ENCODE data around the gene CMKLR1.
A peak's percentile ranks its signal among the peaks of the same experiment; 100 is the strongest.

The CMKLR1 gene

GRCh38 chr12:108316176-108317086 lies 22.7 kb downstream of the CMKLR1 start:
- DNase-seq (ENCODE audit: low read depth in 2 of 2) = no peak

DNA sequence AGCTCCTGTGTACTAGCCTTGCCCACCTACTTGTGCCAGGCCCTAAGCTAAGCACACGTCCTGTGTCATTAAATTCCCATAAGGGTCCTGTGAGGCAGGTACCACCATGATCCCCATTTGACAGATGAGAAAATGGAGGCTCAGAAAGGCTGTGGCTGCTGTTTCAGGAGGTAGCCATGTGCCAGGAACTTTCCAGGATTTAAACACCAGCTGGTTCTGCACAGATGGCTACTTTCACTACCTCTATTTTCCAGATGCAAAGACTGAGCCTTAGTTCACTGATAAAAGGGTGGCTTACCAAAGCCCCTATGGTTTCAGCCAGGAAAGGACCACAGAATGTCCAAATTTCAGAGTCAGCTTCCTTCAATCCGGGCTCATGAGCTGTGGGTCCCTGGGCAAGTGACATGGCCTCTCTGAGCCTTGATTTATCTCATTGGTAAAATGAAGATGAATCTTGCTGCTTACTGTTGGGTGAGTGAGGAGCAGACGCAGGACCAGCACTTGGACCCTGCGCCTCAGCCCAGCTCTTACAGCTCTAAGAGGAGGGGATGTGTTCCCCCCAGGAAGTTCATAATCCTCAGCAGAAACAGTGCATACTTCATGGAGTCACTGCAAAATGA lies 23.5 kb downstream of the CMKLR1 start:
- no peak for DNase-seq (ENCODE audit: low read depth in 2 of 2)

- no peak for DNase-seq (ENCODE audit: low read depth in 2 of 2)
Measured at GRCh38 chr12:108313606-108314351, 25.3 kb downstream of the CMKLR1 start.

- no peak for DNase-seq (ENCODE audit: low read depth in 2 of 2)
Measured at GRCh38 chr12:108313241-108313605, 25.9 kb downstream of the CMKLR1 start.

- no peak for DNase-seq (ENCODE audit: low read depth in 2 of 2)
Measured at GRCh38 chr12:108312693-108313189, 26.4 kb downstream of the CMKLR1 start.

GRCh38 chr12:108312073-108312659 lies 26.9 kb downstream of the CMKLR1 start:
- DNase-seq (ENCODE audit: low read depth in 2 of 2) = no peak

- DNase-seq (ENCODE audit: low read depth in 2 of 2) = no peak
Measured at GRCh38 chr12:108311605-108312004, 27.5 kb downstream of the CMKLR1 start.

DNA sequence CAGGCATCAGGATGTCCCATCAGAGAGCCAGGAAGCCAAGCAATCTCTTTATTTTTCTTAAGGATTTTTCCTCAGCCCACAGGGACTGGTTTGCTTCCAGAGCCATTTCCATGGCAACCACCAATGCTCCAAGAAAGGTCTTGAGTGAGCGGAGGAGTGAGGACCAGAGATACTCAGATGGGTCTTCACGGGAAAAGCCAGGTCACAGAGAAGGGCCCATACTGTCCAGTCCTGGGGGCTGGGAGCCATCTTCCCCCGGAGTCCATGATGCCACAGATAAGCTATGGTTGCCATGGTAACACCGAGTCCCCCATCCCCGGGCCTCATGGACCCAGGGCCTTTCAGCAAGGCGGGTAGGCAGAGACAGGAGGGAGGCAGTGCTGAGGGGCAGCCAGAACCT lies 28.6 kb downstream of the CMKLR1 start:
- no peak for DNase-seq (ENCODE audit: low read depth in 2 of 2)

DNA sequence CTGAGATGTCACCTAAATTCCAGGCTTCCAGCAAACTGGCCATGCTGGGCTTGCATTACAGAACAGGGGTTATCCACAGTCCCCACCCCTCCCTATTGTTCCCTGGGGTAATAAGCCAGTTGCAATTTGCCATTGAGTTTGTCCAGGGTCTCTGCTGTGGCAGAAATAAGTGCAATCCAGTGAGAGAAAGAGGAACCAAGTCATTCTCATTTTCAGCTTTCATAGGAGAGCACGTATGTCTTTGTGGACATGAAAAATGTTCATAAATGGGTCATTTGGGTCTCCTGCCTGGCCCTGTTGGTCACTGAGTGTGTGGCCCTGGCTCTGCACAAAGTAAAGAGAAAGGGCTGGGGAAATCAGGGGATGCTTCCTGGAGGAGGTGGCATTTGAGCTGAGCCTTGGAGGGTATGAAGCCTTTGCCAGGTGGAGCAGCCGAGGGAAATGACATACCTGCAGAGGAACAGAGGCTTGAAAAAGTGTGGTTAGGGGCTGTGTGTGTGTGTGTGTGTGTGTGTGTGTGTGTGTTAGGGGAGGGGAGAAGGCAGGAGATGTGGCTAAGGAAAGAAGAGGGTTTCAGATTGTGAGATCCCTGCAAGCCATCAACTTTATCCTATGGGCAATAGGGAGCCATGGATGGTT lies 29.3 kb downstream of the CMKLR1 start:
- no peak for DNase-seq (ENCODE audit: low read depth in 2 of 2)

DNA sequence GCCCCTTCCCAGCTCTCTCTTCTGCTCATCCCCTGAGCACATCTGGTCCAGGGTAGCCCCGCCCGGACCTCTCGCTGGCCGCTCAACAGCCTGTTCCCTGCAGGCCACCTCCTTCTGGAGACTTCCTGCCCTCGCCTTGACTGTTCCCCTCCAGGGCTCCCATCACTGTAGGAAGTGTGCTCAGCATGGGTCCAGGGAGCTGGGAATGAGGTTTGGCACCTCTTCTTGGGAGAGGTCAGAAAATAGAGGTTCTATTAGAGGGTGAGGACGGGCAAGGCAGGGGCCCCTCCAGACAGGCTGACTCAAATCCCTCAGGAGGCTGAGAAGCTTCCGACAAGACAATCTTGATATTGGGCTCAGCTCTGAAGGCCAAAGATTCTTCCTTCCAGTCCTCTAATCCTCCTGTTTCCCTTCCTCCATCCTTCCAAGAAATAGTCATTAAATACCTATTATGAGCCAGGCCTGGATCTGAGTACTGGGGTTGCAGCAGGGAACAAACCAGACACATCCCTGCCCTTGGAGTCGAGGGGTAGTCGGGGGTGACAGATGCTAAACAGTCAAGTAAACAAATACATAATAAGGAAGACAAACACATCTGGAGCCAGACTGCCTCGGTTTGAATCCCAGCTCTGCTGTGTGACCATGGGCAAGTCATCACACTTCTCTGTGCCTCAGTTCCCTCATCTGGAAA lies 30.6 kb downstream of the CMKLR1 start:
- no peak for DNase-seq (ENCODE audit: low read depth in 2 of 2)

GRCh38 chr12:108307006-108307405 lies 32.1 kb downstream of the CMKLR1 start:
- DNase-seq (ENCODE audit: low read depth in 2 of 2) = no peak

GRCh38 chr12:108306506-108306905 lies 32.6 kb downstream of the CMKLR1 start:
- no peak for DNase-seq (ENCODE audit: low read depth in 2 of 2)

GRCh38 chr12:108305991-108306501 lies 33.1 kb downstream of the CMKLR1 start:
- peak in 1 of 2 experiments; percentile 4 for DNase-seq (ENCODE audit: low read depth in 2 of 2)

DNA sequence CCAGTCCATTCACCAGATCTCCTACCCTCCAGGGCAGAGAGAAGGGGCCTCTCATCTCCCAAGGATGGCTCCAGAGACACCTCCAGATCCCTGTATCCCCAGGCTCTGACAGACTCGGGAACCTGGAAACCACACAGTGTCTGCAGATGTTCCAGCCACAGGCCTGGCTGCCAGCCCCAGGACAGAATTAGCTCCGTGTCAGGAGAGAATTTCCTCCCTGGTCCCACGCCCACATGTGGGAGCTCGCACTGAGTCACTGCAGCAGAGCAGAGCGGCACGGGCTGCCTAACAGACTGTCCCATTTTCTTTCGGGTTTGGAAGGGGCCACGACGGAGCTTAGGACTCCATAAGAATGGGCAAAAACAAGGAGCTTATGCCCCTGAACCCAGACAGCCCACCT lies 33.6 kb downstream of the CMKLR1 start:
- DNase-seq (ENCODE audit: low read depth in 2 of 2) = peak; percentile 50 to 62

DNA sequence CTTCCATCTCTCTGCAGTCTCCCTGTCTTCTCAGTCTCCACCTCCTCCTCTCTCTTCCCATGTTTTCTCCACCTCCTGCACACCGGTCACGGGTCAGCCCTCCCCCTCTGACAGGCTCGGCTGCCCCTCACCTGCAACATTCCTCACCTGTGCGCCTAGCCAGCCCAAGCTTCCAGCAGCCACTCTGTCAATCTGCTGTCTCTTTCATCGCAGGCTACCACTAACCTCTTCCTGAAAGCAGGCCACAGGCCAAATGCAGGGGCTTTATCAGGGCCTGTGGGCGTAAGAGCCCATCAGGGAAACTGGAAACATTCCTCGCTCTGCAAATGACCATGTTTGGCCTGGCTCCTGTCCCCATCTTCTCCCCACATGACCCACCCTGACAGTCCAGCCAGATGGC lies 34.5 kb downstream of the CMKLR1 start:
- DNase-seq (ENCODE audit: low read depth in 2 of 2) = no peak

- DNase-seq (ENCODE audit: low read depth in 2 of 2) = no peak
Measured at GRCh38 chr12:108303703-108304102, 35.4 kb downstream of the CMKLR1 start.

DNA sequence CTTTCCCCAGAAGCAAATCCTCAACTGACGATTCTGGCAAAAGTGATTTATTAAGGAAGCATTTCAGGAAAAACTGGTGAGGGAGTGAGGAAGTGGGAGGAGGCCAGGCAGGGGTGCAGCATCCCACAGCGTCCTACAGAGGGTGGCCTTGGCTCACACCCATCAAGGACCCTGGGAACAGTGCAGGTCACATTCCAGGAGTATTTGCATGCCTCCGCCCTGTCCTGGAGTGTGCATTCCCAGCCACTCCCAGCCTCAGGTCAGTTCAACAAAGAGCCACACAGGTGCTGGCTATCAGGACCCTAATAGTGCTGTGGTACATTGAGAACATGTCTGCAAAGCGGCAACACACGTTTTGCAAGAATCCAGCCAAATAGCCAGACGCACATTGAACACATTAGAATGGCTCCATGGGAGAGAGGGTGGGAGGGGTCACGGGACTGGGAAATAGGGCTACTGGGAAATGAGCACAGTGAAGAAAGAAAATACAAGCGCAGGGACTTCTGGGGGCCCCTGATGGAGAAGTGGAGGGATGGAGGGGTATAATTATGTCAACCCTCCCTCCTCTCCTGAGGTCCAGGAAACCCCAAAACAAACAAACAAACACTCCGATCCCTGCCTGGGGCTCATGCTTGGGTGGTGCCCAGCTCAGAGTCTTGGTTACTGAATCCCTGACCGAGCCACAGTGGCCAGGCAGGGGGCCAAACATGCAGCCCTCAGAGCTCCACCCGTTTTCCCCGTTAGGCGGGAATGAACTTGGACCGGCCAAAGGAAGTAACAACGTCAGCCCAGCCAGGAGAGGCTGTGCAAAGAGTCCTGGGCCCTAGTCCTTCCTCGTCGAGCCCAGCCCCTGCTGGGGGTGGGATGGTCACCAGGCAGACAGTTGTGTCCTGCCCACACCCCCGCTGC lies 36.5 kb downstream of the CMKLR1 start:
- DNase-seq (ENCODE audit: low read depth in 2 of 2) = no peak

DNA sequence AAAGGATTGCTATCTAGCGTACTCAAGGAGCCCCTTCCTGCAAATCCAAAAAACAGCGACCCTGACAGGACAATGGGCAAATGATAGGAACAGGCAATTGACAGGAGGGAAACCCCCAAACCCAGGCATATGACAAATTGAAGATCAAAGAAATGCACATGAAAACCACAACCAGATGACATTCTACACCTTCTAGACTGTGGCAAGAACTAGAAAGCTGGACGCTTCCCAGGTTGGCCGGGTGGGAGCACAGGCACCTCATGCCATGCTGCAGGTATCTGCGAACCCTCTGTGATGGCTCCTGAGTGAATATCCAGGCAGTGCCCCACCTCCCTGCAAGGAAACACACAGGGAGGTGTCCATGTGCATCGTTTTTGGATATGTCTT lies 37.1 kb downstream of the CMKLR1 start:
- DNase-seq (ENCODE audit: low read depth in 2 of 2) = no peak

GRCh38 chr12:108301346-108301745 lies 37.8 kb downstream of the CMKLR1 start:
- no peak for DNase-seq (ENCODE audit: low read depth in 2 of 2)
